GM20000 (cell line): Measurements from ENCODE around the gene ATP11A.
"Not testable (repeated sequence)": the region's sequence is repeated elsewhere in the genome, so short reads cannot be mapped to it uniquely, and the experiment has no call there.

Experiments
- DNase-seq: peaks from one replicate; pipeline ENCODE4 v3.0.0; 2012; ENCODE audit warnings: low spot score
- TF ChIP-seq, protein P1 (sequence below): IDR thresholded peaks from 2 replicates; pipeline ENCODE4 v1.5.1; 2012; ENCODE audit warnings: mild to moderate bottlenecking, control low read depth; ENCODE audit errors: extremely low read depth, missing control alignments

Gene ATP11A

DNA sequence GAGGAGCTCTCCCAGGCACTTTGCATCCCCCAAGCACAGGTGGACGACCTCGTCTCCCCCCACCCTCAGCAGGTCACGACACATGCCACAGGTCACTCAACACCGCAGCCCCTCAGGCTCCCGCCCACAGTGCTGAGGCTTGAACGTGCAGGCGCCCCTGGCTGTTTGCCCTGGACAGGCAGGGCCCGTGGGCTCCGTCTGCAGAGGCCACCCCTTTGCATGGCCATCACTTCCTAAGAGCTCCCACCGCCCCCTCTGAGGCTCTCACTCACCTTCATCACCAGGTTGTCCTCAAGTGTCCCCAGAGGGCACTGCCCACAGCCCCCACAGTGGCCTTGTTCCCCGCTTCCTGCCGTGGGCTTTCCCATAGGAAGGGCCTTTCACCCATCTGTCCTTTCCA is 147.1 kb downstream of the ATP11A start:
- TF ChIP-seq, protein P1, sequence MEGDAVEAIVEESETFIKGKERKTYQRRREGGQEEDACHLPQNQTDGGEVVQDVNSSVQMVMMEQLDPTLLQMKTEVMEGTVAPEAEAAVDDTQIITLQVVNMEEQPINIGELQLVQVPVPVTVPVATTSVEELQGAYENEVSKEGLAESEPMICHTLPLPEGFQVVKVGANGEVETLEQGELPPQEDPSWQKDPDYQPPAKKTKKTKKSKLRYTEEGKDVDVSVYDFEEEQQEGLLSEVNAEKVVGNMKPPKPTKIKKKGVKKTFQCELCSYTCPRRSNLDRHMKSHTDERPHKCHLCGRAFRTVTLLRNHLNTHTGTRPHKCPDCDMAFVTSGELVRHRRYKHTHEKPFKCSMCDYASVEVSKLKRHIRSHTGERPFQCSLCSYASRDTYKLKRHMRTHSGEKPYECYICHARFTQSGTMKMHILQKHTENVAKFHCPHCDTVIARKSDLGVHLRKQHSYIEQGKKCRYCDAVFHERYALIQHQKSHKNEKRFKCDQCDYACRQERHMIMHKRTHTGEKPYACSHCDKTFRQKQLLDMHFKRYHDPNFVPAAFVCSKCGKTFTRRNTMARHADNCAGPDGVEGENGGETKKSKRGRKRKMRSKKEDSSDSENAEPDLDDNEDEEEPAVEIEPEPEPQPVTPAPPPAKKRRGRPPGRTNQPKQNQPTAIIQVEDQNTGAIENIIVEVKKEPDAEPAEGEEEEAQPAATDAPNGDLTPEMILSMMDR: no peak
- DNase-seq: no peak

GRCh38 chr13:112837371-112838037 is 147.7 kb downstream of the ATP11A start:
- TF ChIP-seq, protein P1: no peak
- DNase-seq: no peak

- no peak for DNase-seq
- TF ChIP-seq, protein P1: no peak
Measured at GRCh38 chr13:112838038-112838841, 148.4 kb downstream of the ATP11A start.

DNA sequence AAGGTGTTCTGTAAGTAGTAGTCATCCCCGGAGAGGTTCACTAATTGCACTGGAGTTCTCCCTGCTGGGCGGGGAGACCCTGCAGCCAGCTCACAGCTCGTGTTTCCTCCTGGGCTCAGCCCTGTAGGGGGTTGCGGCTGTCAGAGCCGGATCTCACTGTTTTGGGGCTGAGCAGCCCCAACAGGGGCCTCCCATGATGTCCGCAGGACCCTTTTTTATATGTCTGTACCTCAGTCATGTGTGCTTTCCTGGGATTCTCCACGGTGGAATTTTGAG is 148.9 kb downstream of the ATP11A start:
- TF ChIP-seq, protein P1: no peak
- DNase-seq: no peak

DNA sequence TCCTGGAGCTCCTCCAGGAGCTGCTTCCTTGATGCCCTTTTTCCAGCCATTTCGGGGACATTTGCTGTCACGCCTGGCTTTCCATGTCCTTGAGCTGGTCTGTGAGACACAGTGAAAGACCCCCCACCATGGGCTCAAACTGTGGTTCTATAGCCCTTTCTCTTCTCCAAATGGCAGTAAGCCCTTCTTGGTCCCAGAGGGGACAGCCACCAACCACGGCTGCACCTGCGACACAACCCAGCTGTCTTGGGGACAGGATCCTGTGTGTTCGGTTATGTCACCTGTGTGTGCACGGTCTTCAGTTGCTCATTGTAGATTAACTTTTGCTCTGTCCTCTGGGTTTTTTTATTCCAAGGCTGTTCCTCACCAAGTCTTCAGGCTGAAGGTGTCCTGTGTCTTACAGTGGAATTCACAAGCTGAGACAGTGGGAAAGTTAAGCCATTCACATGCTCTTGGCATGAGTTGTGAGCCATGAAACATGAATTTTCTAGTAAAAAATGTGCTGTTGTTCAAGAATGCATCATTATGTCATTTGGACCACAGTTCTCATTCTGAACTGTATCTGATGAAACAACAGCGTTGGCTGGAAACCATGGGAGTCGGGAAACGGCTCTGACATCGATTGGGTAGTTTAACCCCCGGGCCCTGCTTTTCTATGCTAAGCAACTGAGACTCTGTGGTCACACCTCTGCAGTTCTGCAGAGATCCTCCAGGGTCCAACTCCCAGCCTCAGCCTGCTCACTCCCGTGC is 149.7 kb downstream of the ATP11A start:
- TF ChIP-seq, protein P1: no peak
- no peak for DNase-seq

GRCh38 chr13:112840472-112841302 is 150.8 kb downstream of the ATP11A start:
- TF ChIP-seq, protein P1: no peak
- DNase-seq: no peak

DNA sequence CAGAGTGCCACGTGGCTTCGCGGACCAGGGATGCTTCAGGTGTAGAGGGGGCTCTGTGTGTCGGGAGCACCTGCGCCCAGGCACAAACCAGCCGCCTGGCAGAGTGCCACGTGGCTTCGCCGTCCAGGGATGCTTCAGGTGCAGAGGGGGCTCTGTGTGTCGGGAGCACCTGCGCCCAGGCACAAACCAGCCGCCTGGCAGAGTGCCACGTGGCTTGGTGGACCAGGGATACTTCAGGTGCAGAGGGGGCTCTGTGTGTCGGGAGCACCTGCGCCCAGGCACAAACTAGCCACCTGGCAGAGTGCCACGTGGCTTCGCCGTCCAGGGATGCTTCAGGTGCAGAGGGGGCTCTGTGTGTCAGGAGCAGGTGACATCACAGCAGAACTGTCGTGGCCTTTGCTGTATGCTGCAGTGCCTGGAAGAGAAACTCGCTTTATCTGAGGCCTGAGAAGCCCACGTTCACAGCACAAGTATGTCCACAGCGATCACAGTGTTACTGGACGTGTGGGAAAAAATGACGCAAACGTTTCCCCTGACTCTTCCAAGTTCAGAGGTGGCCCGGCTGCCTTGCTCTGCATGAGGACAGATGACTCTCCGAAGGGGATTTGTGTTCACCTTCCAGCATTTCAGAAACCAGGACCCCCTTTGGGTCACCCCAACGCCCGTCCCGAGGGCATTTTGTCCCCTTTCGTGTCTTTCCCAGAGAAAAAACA is 151.6 kb downstream of the ATP11A start:
- DNase-seq: not testable (repeated sequence)
